GM18502 (cell line): ENCODE measurements around the gene CAPN2.

ENCODE experiments used
- ATAC-seq: cut with Tn5 transposase; IDR thresholded peaks from one replicate; pipeline ENCODE4 v1.9.1; 2021; ENCODE audit warnings: mild to moderate bottlenecking; ENCODE audit not compliant: unreplicated experiment, poor library complexity

CAPN2 gene

GRCh38 chr1:223712194-223712849 is at the start of gene CAPN2:
TSS of gene CAPN2 (plus strand) at chr1:223712539. CDS start at chr1:223712641, 102 bp downstream.
- peak; percentile 73 for ATAC-seq

GRCh38 chr1:223662943-223663342 is 49.4 kb upstream of the CAPN2 start:
- ATAC-seq = no peak

GRCh38 chr1:223664106-223664505 is 48.2 kb upstream of the CAPN2 start:
- ATAC-seq = no peak

- ATAC-seq = no peak
Observed at GRCh38 chr1:223665592-223666312, 46.6 kb upstream of the CAPN2 start, which contains the start of gene CAPN8. TSS of gene CAPN8 (minus strand) at chr1:223665701. CDS start at chr1:223665646, 55 bp downstream.

- no peak for ATAC-seq
Observed at GRCh38 chr1:223667484-223668182, 44.7 kb upstream of the CAPN2 start.

- ATAC-seq = no peak
Observed at GRCh38 chr1:223669003-223669795, 43.1 kb upstream of the CAPN2 start.

- ATAC-seq = no peak
Observed at GRCh38 chr1:223670458-223671159, 41.7 kb upstream of the CAPN2 start.

GRCh38 chr1:223674119-223674890 is 38.0 kb upstream of the CAPN2 start:
- ATAC-seq = no peak

GRCh38 chr1:223678841-223679240 is 33.5 kb upstream of the CAPN2 start:
- ATAC-seq = no peak

GRCh38 chr1:223680188-223680587 is 32.2 kb upstream of the CAPN2 start:
- no peak for ATAC-seq

- no peak for ATAC-seq
Observed at GRCh38 chr1:223682502-223682901, 29.8 kb upstream of the CAPN2 start.

- no peak for ATAC-seq
Observed at GRCh38 chr1:223683586-223684487, 28.5 kb upstream of the CAPN2 start.

GRCh38 chr1:223684488-223684792 is 27.9 kb upstream of the CAPN2 start:
- no peak for ATAC-seq

GRCh38 chr1:223691121-223691520 is 21.2 kb upstream of the CAPN2 start:
- no peak for ATAC-seq

GRCh38 chr1:223695014-223695548 is 17.3 kb upstream of the CAPN2 start:
- ATAC-seq = no peak

GRCh38 chr1:223695941-223696340 is 16.4 kb upstream of the CAPN2 start:
- ATAC-seq = no peak

GRCh38 chr1:223700388-223700918 is 11.9 kb upstream of the CAPN2 start:
- ATAC-seq = no peak
